HFF-Myc (cell line): ENCODE measurements around the gene BIRC5.

Experiments used
- DNase-seq: peaks from one replicate; pipeline ENCODE4 v3.0.0-alpha.2; 2011; ENCODE audit warnings: low read depth; ENCODE audit errors: extremely low read depth
- H3K4me3 ChIP-seq: replicated peaks from 2 replicates; pipeline ENCODE4 v1.5.1; 2011; ENCODE audit warnings: low read depth, mild to moderate bottlenecking, control low read depth, low read length
- TF ChIP-seq, protein P1 (sequence below): IDR thresholded peaks from 2 replicates; pipeline ENCODE4 v1.5.1; 2012; ENCODE audit warnings: mild to moderate bottlenecking, low read depth, low read length, control low read depth; ENCODE audit errors: missing control alignments

BIRC5 gene

DNA sequence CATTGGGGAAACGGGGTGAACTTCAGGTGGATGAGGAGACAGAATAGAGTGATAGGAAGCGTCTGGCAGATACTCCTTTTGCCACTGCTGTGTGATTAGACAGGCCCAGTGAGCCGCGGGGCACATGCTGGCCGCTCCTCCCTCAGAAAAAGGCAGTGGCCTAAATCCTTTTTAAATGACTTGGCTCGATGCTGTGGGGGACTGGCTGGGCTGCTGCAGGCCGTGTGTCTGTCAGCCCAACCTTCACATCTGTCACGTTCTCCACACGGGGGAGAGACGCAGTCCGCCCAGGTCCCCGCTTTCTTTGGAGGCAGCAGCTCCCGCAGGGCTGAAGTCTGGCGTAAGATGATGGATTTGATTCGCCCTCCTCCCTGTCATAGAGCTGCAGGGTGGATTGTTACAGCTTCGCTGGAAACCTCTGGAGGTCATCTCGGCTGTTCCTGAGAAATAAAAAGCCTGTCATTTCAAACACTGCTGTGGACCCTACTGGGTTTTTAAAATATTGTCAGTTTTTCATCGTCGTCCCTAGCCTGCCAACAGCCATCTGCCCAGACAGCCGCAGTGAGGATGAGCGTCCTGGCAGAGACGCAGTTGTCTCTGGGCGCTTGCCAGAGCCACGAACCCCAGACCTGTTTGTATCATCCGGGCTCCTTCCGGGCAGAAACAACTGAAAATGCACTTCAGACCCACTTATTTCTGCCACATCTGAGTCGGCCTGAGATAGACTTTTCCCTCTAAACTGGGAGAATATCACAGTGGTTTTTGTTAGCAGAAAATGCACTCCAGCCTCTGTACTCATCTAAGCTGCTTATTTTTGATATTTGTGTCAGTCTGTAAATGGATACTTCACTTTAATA is 10.4 kb downstream of the BIRC5 start:
- DNase-seq = no peak
- H3K4me3 ChIP-seq = no peak overlapping the region

DNA sequence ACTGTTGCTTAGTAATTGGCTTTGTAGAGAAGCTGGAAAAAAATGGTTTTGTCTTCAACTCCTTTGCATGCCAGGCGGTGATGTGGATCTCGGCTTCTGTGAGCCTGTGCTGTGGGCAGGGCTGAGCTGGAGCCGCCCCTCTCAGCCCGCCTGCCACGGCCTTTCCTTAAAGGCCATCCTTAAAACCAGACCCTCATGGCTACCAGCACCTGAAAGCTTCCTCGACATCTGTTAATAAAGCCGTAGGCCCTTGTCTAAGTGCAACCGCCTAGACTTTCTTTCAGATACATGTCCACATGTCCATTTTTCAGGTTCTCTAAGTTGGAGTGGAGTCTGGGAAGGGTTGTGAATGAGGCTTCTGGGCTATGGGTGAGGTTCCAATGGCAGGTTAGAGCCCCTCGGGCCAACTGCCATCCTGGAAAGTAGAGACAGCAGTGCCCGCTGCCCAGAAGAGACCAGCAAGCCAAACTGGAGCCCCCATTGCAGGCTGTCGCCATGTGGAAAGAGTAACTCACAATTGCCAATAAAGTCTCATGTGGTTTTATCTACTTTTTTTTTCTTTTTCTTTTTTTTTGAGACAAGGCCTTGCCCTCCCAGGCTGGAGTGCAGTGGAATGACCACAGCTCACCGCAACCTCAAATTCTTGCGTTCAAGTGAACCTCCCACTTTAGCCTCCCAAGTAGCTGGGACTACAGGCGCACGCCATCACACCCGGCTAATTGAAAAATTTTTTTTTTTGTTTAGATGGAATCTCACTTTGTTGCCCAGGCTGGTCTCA is 11.2 kb downstream of the BIRC5 start:
- DNase-seq = no peak

More for the DNA sequence above, 10.4 kb downstream of the BIRC5 start:
- TF ChIP-seq, protein P1, sequence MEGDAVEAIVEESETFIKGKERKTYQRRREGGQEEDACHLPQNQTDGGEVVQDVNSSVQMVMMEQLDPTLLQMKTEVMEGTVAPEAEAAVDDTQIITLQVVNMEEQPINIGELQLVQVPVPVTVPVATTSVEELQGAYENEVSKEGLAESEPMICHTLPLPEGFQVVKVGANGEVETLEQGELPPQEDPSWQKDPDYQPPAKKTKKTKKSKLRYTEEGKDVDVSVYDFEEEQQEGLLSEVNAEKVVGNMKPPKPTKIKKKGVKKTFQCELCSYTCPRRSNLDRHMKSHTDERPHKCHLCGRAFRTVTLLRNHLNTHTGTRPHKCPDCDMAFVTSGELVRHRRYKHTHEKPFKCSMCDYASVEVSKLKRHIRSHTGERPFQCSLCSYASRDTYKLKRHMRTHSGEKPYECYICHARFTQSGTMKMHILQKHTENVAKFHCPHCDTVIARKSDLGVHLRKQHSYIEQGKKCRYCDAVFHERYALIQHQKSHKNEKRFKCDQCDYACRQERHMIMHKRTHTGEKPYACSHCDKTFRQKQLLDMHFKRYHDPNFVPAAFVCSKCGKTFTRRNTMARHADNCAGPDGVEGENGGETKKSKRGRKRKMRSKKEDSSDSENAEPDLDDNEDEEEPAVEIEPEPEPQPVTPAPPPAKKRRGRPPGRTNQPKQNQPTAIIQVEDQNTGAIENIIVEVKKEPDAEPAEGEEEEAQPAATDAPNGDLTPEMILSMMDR = no peak

DNA sequence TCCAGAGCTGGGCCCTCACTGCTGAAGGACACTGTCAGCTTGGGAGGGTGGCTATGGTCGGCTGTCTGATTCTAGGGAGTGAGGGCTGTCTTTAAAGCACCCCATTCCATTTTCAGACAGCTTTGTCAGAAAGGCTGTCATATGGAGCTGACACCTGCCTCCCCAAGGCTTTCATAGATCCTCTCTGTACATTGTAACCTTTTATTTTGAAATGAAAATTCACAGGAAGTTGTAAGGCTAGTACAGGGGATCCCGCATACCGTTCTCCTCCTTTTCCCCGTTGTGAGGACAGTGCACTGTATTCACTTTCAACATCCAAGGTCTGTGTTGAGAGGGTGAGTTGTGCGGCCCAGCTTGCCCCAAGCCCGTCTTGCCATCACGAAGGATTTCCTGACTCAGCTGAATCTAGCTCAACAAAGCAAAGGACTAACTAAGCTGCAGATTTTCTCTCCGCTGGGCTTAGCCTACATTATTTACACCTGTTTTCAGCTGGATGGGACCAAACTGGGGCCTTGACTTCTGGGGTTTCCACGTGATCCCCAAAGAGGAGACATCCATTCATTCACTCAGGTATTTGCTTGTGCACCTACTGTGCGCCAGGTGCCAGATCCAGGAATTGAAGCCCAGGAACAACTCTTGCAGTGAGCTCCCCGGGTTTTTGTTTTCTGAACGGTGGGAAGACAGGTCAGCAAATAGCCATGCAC is 12.2 kb downstream of the BIRC5 start:
- no peak overlapping the region for H3K4me3 ChIP-seq
- TF ChIP-seq, protein P1 = no peak
- DNase-seq = no peak

More for the DNA sequence above, 11.2 kb downstream of the BIRC5 start:
- TF ChIP-seq, protein P1 = no peak
- H3K4me3 ChIP-seq = no peak overlapping the region

DNA sequence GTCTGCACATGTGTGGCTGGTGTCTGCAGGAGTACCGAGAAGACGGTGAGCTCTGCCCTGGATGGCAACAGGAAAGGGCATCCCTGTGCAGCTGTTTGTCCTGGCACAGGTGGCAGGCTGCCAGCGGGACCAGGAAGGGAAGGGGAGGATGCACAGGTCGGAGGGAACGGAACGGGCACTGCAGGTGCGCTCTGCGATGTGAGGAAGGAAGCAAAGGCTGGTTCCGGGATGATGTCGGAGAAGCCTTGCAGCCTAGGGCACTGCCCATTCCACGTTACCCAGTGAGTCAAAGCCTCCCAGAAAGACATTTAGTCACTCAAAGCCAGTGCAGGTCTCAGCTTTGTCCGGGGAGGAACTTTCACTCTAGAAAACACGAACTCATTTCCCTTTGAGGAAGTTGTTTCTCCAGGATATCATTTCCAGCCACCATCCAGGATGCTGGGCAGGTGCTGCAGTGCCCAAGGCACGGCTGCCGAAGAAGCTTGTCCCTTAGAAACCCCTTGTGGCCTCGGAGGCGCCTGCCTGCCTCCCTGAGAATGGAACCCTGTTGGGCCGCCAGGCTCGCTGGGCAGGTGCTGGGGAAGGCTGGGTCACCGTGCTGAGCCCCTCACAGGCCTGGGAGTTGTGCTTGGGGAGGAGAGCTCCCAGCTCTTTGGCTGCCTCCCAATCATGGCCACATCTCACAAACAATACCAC is 12.9 kb downstream of the BIRC5 start:
- TF ChIP-seq, protein P1 = no peak
- no peak for DNase-seq
- no peak overlapping the region for H3K4me3 ChIP-seq

DNA sequence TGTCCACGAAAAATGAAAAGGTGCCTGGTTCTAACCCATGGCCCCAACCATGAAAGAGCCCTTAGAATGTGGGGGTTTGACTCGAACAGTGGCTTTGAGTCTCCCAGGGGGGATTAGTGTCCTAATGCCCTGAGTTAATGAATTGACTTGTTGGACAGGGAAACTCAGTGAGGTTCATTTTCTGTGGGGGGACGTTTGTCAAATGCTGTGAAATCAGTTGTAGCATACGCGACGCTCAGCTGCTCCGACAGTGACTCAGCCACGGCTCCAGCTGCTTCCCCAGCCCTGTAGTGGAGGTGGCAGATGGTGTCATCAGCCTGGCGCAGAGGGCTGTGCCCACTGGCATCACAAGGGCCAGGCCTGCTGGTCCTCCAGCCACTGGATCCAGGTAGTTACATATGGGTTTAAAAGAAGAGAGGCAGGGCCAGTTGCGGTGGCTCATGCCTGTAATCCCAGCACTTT is 13.4 kb downstream of the BIRC5 start:
- no peak overlapping the region for H3K4me3 ChIP-seq
- TF ChIP-seq, protein P1 = no peak
- DNase-seq = no peak

DNA sequence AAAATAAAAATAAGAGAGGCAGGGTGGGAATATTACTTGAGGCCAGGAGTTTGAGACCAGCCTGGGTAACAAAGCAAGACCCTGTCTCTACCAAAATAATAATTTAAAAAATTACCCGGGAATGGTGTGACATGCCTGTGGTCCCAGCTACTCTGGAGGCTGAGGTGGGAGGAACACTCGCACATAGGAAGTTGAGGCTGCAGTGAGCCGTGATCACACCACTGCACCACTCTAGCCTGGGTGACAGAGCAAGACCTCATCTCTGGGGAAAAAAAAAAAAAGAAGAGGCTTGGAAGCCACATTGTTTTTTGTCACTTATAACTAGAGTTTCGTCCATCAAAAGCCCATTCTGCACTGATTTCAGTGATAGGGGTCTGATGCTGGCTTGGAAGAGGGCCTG is 14.1 kb downstream of the BIRC5 start:
- no peak for DNase-seq
- TF ChIP-seq, protein P1 = no peak
- no peak overlapping the region for H3K4me3 ChIP-seq
